SU-DHL-6 (cell line): ENCODE data around the gene NDUFB10.

Experiments
- H2AFZ ChIP-seq: fragments of 200-600 bp; sonication (generic); 2 replicates; pipeline ENCODE4 v1.6.1; 2014; ENCODE audit warnings: low read depth, mild to moderate bottlenecking, moderate library complexity, mixed read lengths, antibody characterized with exemption, low read length; ENCODE audit not compliant: severe bottlenecking
- H3F3A ChIP-seq: fragments of 200-600 bp; shearing (Covaris generic); 2 replicates; pipeline ENCODE4 v1.6.0; 2016; ENCODE audit warnings: antibody characterized with exemption, mild to moderate bottlenecking; ENCODE audit not compliant: insufficient read depth
- H3K27ac ChIP-seq: fragments of 200-600 bp; sonication (generic); 2 replicates; pipeline ENCODE4 v1.5.1; 2016; ENCODE audit warnings: low read depth, mild to moderate bottlenecking, low read length, moderate library complexity, mixed read lengths
- H3K27me3 ChIP-seq: fragments of 200-600 bp; sonication (generic), shearing (Covaris generic); 2 replicates; pipeline ENCODE4 v1.6.0; 2014; ENCODE audit warnings: mild to moderate bottlenecking, low read length
- H3K36me3 ChIP-seq: fragments of 200-600 bp; sonication (generic); 2 replicates; pipeline ENCODE4 v1.6.1; 2014; ENCODE audit warnings: mild to moderate bottlenecking, low read length, mixed read lengths
- H3K4me2 ChIP-seq: fragments of 300-600, 200-600 bp; shearing (Covaris generic), sonication (generic); 2 replicates; pipeline ENCODE4 v1.6.0; 2014; ENCODE audit warnings: low read length, low read depth, mild to moderate bottlenecking; ENCODE audit not compliant: poor library complexity, severe bottlenecking
- H3K4me3 ChIP-seq: fragments of 200-600 bp; sonication (generic); 2 replicates; pipeline ENCODE4 v1.5.1; 2014; ENCODE audit warnings: antibody characterized with exemption, low read length, mild to moderate bottlenecking, mixed read lengths; ENCODE audit not compliant: insufficient read depth, poor library complexity, severe bottlenecking
- H3K79me2 ChIP-seq: fragments of 200-600 bp; sonication (generic); 2 replicates; pipeline ENCODE4 v1.6.1; 2014; ENCODE audit warnings: mild to moderate bottlenecking, low read length, moderate library complexity; ENCODE audit not compliant: insufficient read depth
- H3K9ac ChIP-seq: fragments of 200-600 bp; sonication (generic); 2 replicates; pipeline ENCODE4 v1.7.0; 2014; ENCODE audit warnings: mild to moderate bottlenecking, low read length
- H3K9me2 ChIP-seq: fragments of 200-600 bp; sonication (generic); replicated peaks from 2 replicates; pipeline ENCODE4 v1.6.1; 2014; ENCODE audit warnings: low read length; ENCODE audit not compliant: insufficient read depth
- H3K9me3 ChIP-seq: fragments of 200-600 bp; sonication (generic); 2 replicates; pipeline ENCODE4 v1.6.1; 2014; ENCODE audit warnings: low read length, mixed read lengths; ENCODE audit not compliant: insufficient read depth
- H4K20me1 ChIP-seq: fragments of 200-600 bp; sonication (generic); 2 replicates; pipeline ENCODE4 v1.6.1; 2014; ENCODE audit warnings: low read depth, mild to moderate bottlenecking, antibody characterized with exemption, low read length, moderate library complexity, mixed read lengths
- CTCF ChIP-seq: fragments of 200-600 bp; sonication (generic); IDR thresholded peaks from one replicate; pipeline ENCODE4 v1.5.1; 2017; ENCODE audit warnings: antibody characterized with exemption, mild to moderate bottlenecking, low read length, moderate library complexity; ENCODE audit not compliant: insufficient read depth, poor library complexity, severe bottlenecking
- EZH2phosphoT487 ChIP-seq: fragments of 200-600 bp; sonication (generic), shearing (Covaris generic); conservative IDR thresholded peaks from 2 replicates; pipeline ENCODE4 v1.6.1; 2018; ENCODE audit warnings: mild to moderate bottlenecking, antibody characterized with exemption, low read length, moderate library complexity, mixed read lengths

The NDUFB10 gene

GRCh38 chr16:1984347-1985225, 25.2 kb downstream of the NDUFB10 start:
- H2AFZ ChIP-seq = no peak overlapping the region
- no peak overlapping the region for H3K27ac ChIP-seq
- no peaks in the 10 kb centered on the region for H4K20me1 ChIP-seq

GRCh38 chr16:1985466-1986150, 26.3 kb downstream of the NDUFB10 start:
- Histone ChIP-seq H3K4me3 (no peak overlapping the region), H3K36me3 (no peaks in the 10 kb centered on the region), H3K27me3 (no peaks in the 10 kb centered on the region), H3K79me2 (no peaks in the 10 kb centered on the region), H3K27ac (no peak overlapping the region), H3F3A (no peaks in the 10 kb centered on the region), H3K9ac (no peak overlapping the region), H3K9me3 (no peaks in the 10 kb centered on the region), H3K9me2 (no peaks in the 10 kb centered on the region), H3K4me2 (no peak overlapping the region), H4K20me1 (no peaks in the 10 kb centered on the region), H2AFZ (no peak overlapping the region)
- no peak for TF ChIP-seq EZH2phosphoT487
- TF ChIP-seq CTCF = no peak

More at GRCh38 chr16:1984347-1985225, 25.2 kb downstream of the NDUFB10 start:
- Histone ChIP-seq H3K9ac (peak overlapping the region; percentile 71), H3K9me2 (no peaks in the 10 kb centered on the region), H3K79me2 (no peaks in the 10 kb centered on the region), H3K27me3 (no peaks in the 10 kb centered on the region), H3K36me3 (no peaks in the 10 kb centered on the region), H3K9me3 (no peaks in the 10 kb centered on the region), H3F3A (no peaks in the 10 kb centered on the region), H3K4me3 (peak overlapping the region; percentile 66), H3K4me2 (peak overlapping the region; percentile 73)
- TF ChIP-seq CTCF (no peak), EZH2phosphoT487 (no peak)

- Histone ChIP-seq H3K79me2 (no peaks in the 10 kb centered on the region), H2AFZ (no peak overlapping the region), H3K9me2 (no peaks in the 10 kb centered on the region), H3K9me3 (no peaks in the 10 kb centered on the region), H3K36me3 (no peaks in the 10 kb centered on the region), H3F3A (0 out of 2 replicates have a peak, but pooled peaks cover 4% of the 10 kb centered on the region), H3K4me2 (no peak overlapping the region), H3K27me3 (no peaks in the 10 kb centered on the region), H4K20me1 (no peaks in the 10 kb centered on the region), H3K9ac (no peak overlapping the region), H3K27ac (no peak overlapping the region), H3K4me3 (no peak overlapping the region)
- TF ChIP-seq CTCF (no peak), EZH2phosphoT487 (no peak)
These were observed 27.9 kb downstream of the NDUFB10 start for GRCh38 chr16:1987198-1987597.
